Stimulated activated CD8-positive, alpha-beta memory T cell treated with anti-CD3 and anti-CD28 coated beads, Interleukin-4, amount 100 ng/mL, for 4 hours (primary cell): Measurements from ENCODE around the gene RTN4.
"Not testable (repeated sequence)": the region's sequence is repeated elsewhere in the genome, so short reads cannot be mapped to it uniquely, and the experiment has no call there.

ENCODE experiments used
- DNase-seq, 2 donors: peaks; one replicate each; pipeline ENCODE4 v3.0.0-alpha.2; 2020; ENCODE audit warnings: low read depth in 2 of 2, low spot score in 1 of 2

RTN4 gene

DNA sequence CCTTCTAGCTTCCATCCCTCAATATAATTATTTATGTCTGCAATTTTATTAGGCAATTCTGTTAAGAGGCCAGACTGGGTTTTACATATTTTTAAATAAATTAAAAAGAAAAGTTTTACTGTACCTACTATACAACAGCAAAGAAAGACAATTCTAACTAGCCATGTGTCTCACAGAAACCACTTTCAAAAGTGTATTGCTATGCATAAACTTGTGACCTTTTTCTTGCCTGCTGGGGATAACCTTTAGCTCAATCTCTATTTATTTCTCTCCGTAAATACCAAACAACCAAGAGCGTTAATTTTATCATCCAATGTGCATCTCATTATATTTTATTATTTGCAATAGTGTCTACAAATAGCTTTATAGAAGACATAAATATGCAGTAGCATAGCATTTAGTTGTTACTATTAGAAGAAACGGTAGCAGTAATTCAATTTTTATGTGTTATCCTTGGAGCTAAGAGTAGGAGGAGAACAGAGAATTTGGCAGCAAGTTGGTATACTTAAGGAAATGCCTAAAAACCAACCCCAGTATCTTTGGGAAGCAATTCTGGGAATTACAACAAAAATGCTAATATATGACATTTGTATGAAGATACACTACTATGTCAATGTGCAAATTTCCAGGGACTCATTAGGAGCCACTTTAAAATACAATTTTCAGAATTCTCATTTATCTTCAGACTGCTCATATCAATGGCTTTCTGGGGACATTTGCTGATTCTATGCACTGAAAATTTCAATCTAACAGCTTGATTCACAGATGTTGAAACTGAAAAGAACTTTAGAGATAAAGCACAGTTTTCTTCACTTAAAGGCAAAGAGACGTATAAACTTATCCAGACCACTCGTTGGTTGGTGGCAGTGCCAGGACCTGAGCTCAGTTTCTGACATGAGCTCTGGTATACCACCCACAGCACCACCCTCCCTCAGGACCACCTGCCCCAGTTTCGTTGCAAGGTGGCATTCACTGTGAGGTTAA, 23.0 kb upstream of the RTN4 start:
- DNase-seq: no peak

DNA sequence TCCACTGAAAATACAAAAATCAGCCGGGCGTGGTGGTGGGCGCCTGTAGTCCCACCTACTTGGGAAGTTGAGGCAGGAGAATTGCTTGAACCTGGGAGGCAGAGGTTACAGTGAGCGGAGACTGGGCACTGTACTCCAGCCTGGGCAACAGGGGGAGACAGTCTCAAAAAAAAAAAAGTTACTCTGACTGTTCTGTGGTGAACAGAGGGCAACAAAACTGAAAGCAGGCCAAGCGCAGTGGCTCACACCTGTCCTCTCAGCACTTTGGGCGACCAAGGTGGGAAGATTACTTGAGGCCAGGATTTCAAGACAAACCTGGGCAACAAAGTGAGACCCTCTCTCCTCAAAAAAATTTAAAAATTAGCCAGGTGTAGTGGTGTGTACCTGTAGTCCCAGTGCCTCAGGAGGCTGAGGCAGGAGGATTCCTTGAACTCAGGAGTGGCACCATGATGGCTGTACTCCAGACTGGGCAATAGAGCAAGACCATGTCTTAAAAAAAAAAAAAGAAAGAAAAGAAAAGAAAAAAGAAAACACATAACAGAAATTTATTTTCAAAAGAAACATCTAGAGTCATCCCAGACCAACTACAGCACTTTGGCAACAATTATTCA, 13.6 kb upstream of the RTN4 start:
- no peak for DNase-seq

DNA sequence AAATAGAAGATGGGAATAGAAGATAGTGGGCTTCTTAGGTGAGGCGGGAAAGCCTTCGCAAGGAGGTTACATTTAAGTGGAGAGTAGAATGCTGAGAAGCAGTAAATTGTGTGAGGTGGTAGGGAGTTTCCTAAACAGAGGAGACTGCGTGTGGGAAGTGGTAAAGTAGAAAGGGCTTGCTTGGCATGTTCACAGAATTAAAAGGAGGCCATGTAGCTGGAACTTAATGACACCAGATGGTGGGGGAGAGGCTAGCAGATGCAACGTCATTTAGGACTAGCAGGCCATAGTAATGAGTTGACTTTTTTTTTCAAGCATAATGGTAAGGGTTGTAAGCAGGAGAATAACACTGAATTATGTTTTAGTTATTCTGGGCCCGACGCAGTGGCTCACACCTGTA, 13.0 kb upstream of the RTN4 start:
- no peak for DNase-seq

- no peak for DNase-seq
Measured at GRCh38 chr2:55062754-55063153, 12.5 kb upstream of the RTN4 start.

- no peak for DNase-seq
Measured at GRCh38 chr2:55061523-55062344, 11.5 kb upstream of the RTN4 start.

DNA sequence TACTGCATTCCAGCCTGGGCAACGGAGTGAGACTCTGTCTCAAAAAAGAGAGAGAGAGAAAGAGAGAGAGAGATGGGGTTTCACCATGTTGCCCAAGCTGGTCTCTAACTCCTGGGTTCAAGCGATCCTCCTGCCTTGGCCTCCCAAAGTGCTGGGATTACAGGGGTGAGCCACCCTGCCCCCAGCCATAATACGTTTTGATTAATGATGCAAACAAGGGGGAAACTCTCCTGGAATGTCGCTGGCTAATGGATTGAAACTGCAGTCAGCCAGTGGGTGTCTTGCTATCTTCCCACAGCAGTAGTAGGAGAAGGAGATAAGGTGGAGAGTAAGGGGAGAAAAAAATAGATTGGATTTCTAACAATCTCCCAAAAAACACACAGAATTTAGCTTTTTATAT, 9.5 kb upstream of the RTN4 start:
- DNase-seq: no peak

DNA sequence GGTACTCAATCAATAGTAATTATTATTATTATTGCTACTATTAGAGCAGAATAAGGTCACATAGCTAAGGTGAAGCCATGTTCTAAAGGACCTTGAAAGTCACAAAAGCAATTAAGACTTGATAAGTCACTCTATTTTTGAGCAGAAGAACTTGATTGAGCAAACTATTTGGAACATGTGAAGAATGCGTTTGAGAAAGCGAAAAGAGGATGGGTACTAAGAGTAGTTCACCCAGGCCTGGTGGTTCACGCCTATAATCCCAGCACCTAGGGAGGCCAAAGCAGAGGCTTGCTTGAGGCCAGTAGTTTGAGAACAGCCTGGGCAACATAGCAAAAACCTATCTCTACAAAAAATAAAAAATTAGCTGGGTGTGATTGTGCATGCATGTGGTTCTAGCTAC, 7.2 kb upstream of the RTN4 start:
- no peak for DNase-seq

DNA sequence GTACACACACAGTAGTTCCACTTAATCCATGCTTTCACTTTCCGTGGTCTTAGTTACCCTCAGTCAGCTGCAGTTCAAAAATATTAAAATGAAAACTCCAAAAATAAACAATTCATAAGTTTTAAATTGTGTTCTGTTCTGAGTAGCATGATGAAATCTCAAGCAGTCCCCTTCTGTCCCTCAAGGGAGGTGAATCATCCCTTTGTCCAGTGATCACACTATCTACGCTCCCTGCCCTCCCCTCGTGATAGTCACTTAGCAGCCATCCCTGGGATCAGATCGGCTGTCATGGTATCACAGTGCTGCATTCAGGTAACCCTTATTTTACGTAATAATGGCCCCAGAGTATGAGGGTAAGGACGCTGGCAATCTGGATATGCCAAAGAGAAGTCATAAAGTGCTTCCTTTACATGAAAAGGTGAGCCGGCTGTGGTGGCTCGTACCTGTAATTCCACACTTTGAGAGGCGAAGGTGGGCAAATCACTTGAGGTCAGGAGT, 5.8 kb upstream of the RTN4 start:
- DNase-seq: no peak

- no peak for DNase-seq
Measured at GRCh38 chr2:55054106-55054875, 4.0 kb upstream of the RTN4 start.

DNA sequence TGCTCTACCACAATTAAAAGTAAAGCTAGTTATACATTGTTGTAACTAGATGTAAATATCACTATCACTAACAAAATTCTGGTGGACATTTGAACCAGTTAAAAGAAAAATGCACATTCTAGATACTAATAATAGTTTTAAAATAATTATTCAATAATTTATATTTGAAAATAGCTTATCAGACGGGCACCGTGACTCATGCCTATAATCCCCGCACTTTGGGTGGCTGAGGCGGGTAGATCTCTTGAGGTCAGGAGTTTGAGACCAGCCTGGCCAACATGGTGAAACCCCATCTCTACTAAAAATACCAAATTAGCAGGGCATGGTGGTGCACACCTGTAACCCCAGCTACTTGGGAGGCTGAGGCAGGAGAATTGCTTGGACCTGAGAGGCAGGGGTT, 3.0 kb upstream of the RTN4 start:
- DNase-seq: not testable (repeated sequence)

DNA sequence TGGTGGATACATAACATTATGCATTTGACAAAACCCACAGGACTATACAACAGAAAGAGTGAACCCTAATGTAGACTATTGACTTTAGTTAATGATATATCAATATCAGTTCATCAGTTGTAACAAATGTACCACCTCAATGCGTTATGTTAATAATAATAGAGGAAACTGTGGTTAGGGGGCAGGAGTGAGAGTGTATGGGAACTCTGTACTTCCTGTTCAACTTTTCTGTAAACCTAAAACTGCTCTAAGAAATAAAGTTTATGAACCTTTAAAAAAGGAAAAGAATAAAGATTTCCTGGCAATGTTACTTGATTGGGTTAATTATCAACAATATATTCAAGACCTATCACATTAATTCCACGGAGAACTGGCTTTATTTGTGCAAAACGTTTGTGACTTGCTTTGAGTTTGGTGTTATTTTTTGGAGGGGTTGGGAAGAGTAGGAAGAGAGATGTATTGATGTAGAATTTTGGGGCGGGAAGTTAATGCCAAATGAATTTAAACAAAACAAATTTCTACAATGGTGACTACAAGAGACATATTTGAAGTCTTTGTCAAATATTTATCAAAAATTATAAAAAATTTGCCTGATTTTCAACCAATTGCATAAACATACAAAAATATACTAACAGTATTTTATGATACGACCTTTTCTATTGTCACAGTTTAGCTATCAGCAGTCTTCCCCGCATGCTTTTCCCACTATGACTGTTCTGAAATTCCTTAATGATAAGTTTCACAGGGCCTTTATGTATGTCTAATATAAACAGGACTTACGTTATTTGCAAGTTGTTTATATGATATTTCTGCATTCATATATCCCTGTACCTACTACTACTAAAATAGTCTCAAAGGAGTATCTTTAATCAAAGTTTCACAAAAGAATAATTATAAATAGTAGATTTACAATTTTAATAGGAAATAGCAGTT, 2.1 kb upstream of the RTN4 start:
- no peak for DNase-seq

DNA sequence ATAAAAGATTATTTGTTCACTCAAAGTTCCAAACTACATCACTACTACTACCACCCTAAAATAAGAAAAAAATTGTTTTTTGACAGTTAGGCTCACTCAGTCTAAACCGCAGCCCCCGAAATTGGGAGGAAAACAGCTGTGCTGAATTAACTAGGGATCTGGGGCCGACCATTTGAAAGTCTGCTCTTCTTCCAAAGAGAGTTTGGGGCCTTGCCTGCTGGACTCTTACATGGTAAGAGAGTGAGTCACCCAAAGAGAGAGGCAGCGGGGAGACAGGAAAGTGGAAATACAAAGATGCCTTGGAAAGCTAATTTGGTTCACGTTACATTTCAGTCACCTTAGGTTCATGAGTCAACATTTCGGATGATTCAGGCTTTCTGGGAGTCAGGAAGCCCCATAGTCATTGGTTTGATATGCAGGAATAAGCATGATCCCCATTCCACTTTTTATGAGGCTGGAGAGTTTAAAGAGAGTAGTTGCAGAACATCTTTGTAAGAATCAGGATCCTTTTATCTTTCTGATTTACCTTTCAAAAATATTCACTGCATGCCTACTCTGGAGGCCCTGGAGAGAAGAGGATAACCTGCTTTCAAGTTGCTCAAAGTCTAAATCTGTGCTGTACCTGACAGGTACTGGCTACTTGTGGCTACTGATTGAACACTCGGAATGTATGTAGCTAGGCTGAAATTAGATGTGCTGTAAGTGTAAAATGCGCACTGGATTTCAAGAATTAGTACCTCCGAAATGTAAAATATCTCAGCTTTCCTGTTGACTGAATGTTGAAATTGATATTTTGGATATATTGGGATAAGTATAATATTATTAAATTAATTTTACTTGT, 995 bp upstream of the RTN4 start:
- no peak for DNase-seq

DNA sequence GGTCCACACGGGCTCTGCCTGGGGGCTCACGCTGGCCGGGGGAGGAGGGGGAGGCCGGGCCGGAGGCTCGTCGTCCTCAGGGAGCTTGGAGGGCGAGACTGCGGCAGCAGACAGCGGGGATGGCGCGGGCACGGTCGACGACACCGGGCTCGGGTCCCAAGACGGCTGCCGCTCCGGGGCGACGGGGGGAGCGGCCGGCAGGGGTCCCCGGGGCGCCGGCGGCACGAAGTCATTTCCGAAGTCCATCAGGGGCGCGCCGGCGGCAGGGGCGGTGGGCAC, 491 bp downstream of the RTN4 start:
- no peak for DNase-seq

GRCh38 chr2:55049043-55049820, 1.0 kb downstream of the RTN4 start:
- peak; percentile 10 to 41 for DNase-seq

- DNase-seq: no peak
Measured at GRCh38 chr2:55048508-55049042, 1.7 kb downstream of the RTN4 start.

DNA sequence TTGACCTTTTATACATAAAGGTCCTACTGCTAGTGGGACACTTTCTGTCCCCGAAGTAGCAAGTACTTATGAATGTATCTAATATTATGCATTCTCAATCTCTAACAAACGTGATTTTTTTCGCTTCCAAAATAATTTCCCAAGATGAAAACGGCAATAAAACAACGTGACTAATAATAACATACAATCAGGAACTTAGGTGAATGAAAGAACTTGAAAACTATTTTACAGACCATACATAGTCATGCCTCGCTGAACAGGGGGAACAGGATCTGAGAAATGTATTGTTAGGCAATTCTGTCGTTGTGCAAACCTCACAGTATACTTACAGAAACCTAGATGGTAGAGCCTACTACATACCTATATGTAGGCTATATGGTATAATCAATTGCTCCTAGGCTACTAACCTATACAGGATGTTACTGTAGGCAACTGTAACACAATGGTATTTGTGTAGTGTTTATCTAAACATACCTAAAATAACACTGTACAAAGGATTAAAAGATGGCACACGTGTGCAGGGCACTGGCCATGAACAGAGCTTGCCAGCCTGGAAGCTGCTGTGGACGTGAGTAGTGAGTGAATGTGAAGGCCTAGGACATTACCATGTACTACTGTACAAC, 2.5 kb downstream of the RTN4 start:
- no peak for DNase-seq

DNA sequence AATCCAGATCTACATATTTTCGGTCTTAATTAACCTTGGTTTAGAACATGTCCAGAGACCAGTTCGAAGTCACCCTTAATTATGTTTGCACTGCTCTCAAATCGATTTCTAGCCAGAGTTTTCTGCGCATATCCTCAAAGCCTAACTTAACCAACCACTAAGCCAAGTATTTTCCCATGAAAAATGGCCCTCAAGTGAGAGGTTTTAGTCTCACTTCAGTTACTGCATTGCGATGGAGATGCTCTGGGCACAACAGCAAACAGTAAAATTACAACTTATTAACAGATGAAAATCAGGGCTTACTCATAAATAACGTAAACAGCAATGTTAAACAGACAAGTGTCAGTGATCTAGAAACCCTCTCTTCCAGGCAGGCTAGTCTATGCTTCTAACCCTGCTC, 4.5 kb downstream of the RTN4 start:
- no peak for DNase-seq

DNA sequence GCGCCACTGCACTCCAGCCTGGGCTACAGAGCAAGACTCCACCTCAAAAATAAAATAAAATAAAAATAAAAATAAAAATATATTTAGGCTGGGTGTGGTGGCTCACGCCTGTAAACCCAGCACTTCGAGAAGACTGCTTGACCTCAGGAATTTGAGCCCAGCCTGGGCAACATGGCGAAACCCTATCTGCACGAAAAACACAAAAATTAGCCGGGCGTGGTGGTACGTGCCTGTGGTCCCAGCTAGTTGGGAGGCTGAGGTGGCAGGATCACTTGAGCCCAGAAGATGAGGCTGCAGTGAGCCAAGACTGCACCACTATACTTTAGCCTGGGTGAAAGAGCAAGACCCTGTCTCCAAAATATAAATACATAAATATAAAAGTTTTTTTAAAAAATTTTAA, 6.4 kb downstream of the RTN4 start:
- no peak for DNase-seq
